Measurements from ENCODE around the gene DNAJA4. TPM values are rescaled to one million over a fixed set of nuclear protein-coding genes. Genes with fewer than 3 reads are reported as not detected.
A peak's percentile ranks its signal among the peaks of the same experiment; 100 is the strongest.

The DNAJA4 gene
- total RNA-seq, 2 donors from 2014 or later, result 32.1 to 43.7 TPM

DNA sequence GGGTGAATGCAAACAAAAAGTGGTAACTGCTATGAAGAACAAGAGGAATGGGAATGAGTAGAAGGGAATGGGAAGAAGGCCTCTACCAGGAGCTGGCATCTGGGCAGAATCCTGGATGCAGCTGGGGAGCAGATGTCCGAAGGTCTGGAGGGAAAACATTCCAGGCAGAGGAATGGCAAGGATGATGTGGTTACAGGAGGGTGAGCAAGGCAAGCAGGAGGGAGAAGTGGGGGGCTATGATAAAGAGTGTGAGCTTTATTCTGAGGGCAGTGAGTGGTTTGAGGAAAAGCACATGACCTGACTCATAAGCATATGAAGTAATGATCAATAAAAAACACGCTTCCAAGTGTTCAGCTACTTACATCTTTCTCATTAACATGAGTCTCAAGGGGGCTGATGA, 18.0 kb downstream of the DNAJA4 start:
- TF ChIP-seq POLR2AphosphoS5 (IDR thresholded peaks at IDR 0.05) (no peak), CTCF (IDR thresholded peaks at IDR 0.05) (no peak), POLR2A (IDR thresholded peaks at IDR 0.05) (no peak)
- Histone ChIP-seq H3K4me3 (no peak overlapping the region), H3K36me3 (no peaks in the 10 kb centered on the region), H3K27me3 (replicated peaks; ENCODE audit: insufficient read depth) (no peaks in the 10 kb centered on the region), H3K4me1 (replicated peaks) (no peaks in the 10 kb centered on the region), H3K27ac (no peak overlapping the region), H3K9me3 (no peaks in the 10 kb centered on the region)
- DNase-seq (ENCODE audit: low spot score), result no peak
- 96% methylated on average over 2 of the region's 2 CpGs for WGBS
- intact Hi-C loops (cut with DNase I), result no loop called here

- DNase-seq (ENCODE audit: low spot score), result no peak
- 81% methylated on average over 4 of the region's 4 CpGs for WGBS
Measured at GRCh38 chr15:78284758-78285157, 20.4 kb downstream of the DNAJA4 start.

GRCh38 chr15:78290222-78290621, 25.9 kb downstream of the DNAJA4 start:
- Histone ChIP-seq H3K27me3 (replicated peaks; ENCODE audit: insufficient read depth) (no peaks in the 10 kb centered on the region), H3K4me3 (no peak overlapping the region), H3K36me3 (no peaks in the 10 kb centered on the region), H3K4me1 (replicated peaks) (peaks cover 5% of the 10 kb centered on the region), H3K9me3 (no peaks in the 10 kb centered on the region), H3K27ac (peak overlapping the region; percentile 47 to 69)
- 40% methylated on average over 3 of the region's 3 CpGs for WGBS
- intact Hi-C loops (cut with DNase I), result no loop called here
- TF ChIP-seq POLR2AphosphoS5 (IDR thresholded peaks at IDR 0.05) (peak; percentile 44), CTCF (IDR thresholded peaks at IDR 0.05) (no peak), POLR2A (IDR thresholded peaks at IDR 0.05) (no peak)
- no peak for DNase-seq (ENCODE audit: low spot score)

More at GRCh38 chr15:78284758-78285157, 20.4 kb downstream of the DNAJA4 start:
- intact Hi-C loops (cut with DNase I), result no loop called here
- Histone ChIP-seq H3K27ac (no peak overlapping the region), H3K27me3 (replicated peaks; ENCODE audit: insufficient read depth) (no peaks in the 10 kb centered on the region), H3K4me3 (no peak overlapping the region), H3K9me3 (no peaks in the 10 kb centered on the region), H3K4me1 (replicated peaks) (no peaks in the 10 kb centered on the region), H3K36me3 (no peaks in the 10 kb centered on the region)
- TF ChIP-seq CTCF (IDR thresholded peaks at IDR 0.05), result no peak
- no peak for TF ChIP-seq POLR2A (IDR thresholded peaks at IDR 0.05)
- TF ChIP-seq POLR2AphosphoS5 (IDR thresholded peaks at IDR 0.05), result no peak

DNA sequence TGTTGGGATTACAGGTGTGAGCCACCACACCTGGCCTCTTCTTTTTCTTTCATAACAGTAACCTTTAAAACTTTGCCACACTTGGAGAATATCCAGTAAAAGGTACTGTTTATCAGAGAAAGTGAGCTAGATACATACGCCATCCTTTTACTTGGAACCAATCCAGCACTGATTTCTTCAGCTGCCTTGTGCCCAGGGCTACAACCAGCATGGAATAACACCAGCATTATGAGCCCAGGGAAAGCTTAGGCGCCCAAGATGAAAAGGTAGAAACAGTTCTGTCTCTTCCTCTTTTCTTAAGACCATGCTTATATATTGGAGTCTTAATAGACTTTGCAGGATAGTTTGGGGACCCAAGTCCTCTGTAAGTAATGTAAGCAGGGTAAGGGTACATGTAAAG, 26.7 kb downstream of the DNAJA4 start:
- TF ChIP-seq POLR2A (IDR thresholded peaks at IDR 0.05), result no peak
- TF ChIP-seq CTCF (IDR thresholded peaks at IDR 0.05), result no peak
- no peak for TF ChIP-seq POLR2AphosphoS5 (IDR thresholded peaks at IDR 0.05)
- Histone ChIP-seq H3K27ac (peak overlapping the region; percentile 47 to 69), H3K27me3 (replicated peaks; ENCODE audit: insufficient read depth) (no peaks in the 10 kb centered on the region), H3K36me3 (no peaks in the 10 kb centered on the region), H3K9me3 (no peaks in the 10 kb centered on the region), H3K4me3 (no peak overlapping the region), H3K4me1 (replicated peaks) (peaks cover 5% of the 10 kb centered on the region)
- DNase-seq (ENCODE audit: low spot score), result no peak
- WGBS, result 86% methylated on average over 2 of the region's 2 CpGs
- intact Hi-C loops (cut with DNase I), result no loop called here

- intact Hi-C loops (cut with DNase I), result no loop called here
- Histone ChIP-seq H3K27ac (peak overlapping the region; percentile 47 to 69), H3K9me3 (no peaks in the 10 kb centered on the region), H3K36me3 (no peaks in the 10 kb centered on the region), H3K4me3 (no peak overlapping the region), H3K4me1 (replicated peaks) (peaks cover 5% of the 10 kb centered on the region), H3K27me3 (replicated peaks; ENCODE audit: insufficient read depth) (no peaks in the 10 kb centered on the region)
- WGBS, result 95% methylated on average over 2 of the region's 2 CpGs
- TF ChIP-seq POLR2AphosphoS5 (IDR thresholded peaks at IDR 0.05) (peak; percentile 58), CTCF (IDR thresholded peaks at IDR 0.05) (no peak), POLR2A (IDR thresholded peaks at IDR 0.05) (no peak)
- peak; percentile 63 for DNase-seq (ENCODE audit: low spot score)
Measured at GRCh38 chr15:78291698-78292097, 27.3 kb downstream of the DNAJA4 start.
